Measurements from ENCODE around the gene DDRGK1.

Gene DDRGK1

GRCh38 chr20:3224681-3225421 is 20.4 kb upstream of the DDRGK1 start:
- H3K36me3 ChIP-seq (ENCODE audit: control insufficient read depth, low read length) = peaks cover 31% of the 10 kb centered on the region
- TF ChIP-seq EZH2phosphoT487 (IDR thresholded peaks at IDR 0.05; ENCODE audit: borderline replicate concordance, low read length) = no peak
- TF ChIP-seq, protein P1, sequence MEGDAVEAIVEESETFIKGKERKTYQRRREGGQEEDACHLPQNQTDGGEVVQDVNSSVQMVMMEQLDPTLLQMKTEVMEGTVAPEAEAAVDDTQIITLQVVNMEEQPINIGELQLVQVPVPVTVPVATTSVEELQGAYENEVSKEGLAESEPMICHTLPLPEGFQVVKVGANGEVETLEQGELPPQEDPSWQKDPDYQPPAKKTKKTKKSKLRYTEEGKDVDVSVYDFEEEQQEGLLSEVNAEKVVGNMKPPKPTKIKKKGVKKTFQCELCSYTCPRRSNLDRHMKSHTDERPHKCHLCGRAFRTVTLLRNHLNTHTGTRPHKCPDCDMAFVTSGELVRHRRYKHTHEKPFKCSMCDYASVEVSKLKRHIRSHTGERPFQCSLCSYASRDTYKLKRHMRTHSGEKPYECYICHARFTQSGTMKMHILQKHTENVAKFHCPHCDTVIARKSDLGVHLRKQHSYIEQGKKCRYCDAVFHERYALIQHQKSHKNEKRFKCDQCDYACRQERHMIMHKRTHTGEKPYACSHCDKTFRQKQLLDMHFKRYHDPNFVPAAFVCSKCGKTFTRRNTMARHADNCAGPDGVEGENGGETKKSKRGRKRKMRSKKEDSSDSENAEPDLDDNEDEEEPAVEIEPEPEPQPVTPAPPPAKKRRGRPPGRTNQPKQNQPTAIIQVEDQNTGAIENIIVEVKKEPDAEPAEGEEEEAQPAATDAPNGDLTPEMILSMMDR (IDR thresholded peaks at IDR 0.05; ENCODE audit: low read depth, low read length, poor library complexity, severe bottlenecking) = no peak
- peaks cover 15% of the 10 kb centered on the region for H3K4me1 ChIP-seq (ENCODE audit: control insufficient read depth, low read length)
- no peaks in the 10 kb centered on the region for H3K27me3 ChIP-seq (ENCODE audit: control insufficient read depth, low read length)
- no peak overlapping the region for H3K4me3 ChIP-seq (ENCODE audit: low read length)
- no peaks in the 10 kb centered on the region for H3K79me2 ChIP-seq (ENCODE audit: control insufficient read depth, low read length)
- H3F3A ChIP-seq (ENCODE audit: control insufficient read depth, insufficient read depth) = no peaks in the 10 kb centered on the region
- H3K9me2 ChIP-seq (replicated peaks; ENCODE audit: control insufficient read depth, low read length) = no peaks in the 10 kb centered on the region
- peaks cover 5% of the 10 kb centered on the region; the same call in 1 of the 2 replicates for H4K20me1 ChIP-seq (ENCODE audit: control insufficient read depth, insufficient read depth, low read depth, low read length)
- no peaks in the 10 kb centered on the region for H3K9me3 ChIP-seq (ENCODE audit: control insufficient read depth, insufficient read depth, low read length)
- H3K27ac ChIP-seq (ENCODE audit: low read depth, low read length) = no peak overlapping the region
- no peak overlapping the region for H3K4me2 ChIP-seq (ENCODE audit: low read length)

DNA sequence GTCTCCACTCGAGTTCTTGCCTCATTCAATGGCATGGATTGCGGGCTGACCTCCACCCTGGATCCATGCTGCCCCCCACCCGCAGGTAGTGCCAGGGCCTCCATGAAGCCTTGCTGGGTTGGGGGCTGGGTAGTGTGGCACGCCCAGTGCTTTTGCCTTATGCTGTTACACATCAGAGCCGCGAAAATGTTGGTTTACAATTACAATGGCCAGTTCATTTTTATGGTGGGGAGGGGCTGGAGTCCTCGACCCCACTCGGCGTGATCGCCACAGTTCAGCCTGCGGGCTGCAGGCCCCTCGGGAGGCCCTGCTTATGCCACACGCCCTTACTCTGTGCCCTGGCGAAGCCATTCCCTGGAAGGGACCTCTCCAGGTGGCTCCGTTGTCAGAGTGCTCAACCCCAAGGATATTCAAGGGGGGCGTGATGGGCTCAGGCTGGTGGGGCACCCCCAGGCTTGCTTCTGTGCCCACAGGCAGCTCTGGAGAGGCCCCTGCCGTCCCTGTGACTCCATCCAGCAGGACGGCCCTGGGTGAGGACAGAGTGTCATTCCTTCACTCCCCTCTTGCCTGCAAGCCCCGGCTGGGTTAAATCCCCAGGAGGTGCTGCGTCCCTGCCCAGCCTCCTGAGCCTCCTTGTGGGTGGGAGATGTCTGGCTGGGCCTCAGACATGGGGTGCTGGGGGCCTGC is 19.7 kb upstream of the DDRGK1 start:
- H3K4me1 ChIP-seq (ENCODE audit: control insufficient read depth, low read length) = peaks cover 15% of the 10 kb centered on the region
- H3K4me2 ChIP-seq (ENCODE audit: low read length) = no peak overlapping the region
- peaks cover 5% of the 10 kb centered on the region; the same call in 1 of the 2 replicates for H4K20me1 ChIP-seq (ENCODE audit: control insufficient read depth, insufficient read depth, low read depth, low read length)
- no peaks in the 10 kb centered on the region for H3F3A ChIP-seq (ENCODE audit: control insufficient read depth, insufficient read depth)
- no peaks in the 10 kb centered on the region for H3K27me3 ChIP-seq (ENCODE audit: control insufficient read depth, low read length)
- no peaks in the 10 kb centered on the region for H3K9me2 ChIP-seq (replicated peaks; ENCODE audit: control insufficient read depth, low read length)
- no peaks in the 10 kb centered on the region for H3K79me2 ChIP-seq (ENCODE audit: control insufficient read depth, low read length)
- no peak overlapping the region for H3K27ac ChIP-seq (ENCODE audit: low read depth, low read length)
- H3K36me3 ChIP-seq (ENCODE audit: control insufficient read depth, low read length) = peaks cover 31% of the 10 kb centered on the region
- H3K4me3 ChIP-seq (ENCODE audit: low read length) = no peak overlapping the region
- no peaks in the 10 kb centered on the region for H3K9me3 ChIP-seq (ENCODE audit: control insufficient read depth, insufficient read depth, low read length)
- TF ChIP-seq, protein P1 (IDR thresholded peaks at IDR 0.05; ENCODE audit: low read depth, low read length, poor library complexity, severe bottlenecking) = no peak
- no peak for TF ChIP-seq EZH2phosphoT487 (IDR thresholded peaks at IDR 0.05; ENCODE audit: borderline replicate concordance, low read length)

- H4K20me1 ChIP-seq (ENCODE audit: control insufficient read depth, insufficient read depth, low read depth, low read length) = peaks cover 5% of the 10 kb centered on the region; the same call in 1 of the 2 replicates
- no peak overlapping the region for H3K27ac ChIP-seq (ENCODE audit: low read depth, low read length)
- H3K27me3 ChIP-seq (ENCODE audit: control insufficient read depth, low read length) = no peaks in the 10 kb centered on the region
- H3K36me3 ChIP-seq (ENCODE audit: control insufficient read depth, low read length) = peaks cover 32% of the 10 kb centered on the region
- H3K4me1 ChIP-seq (ENCODE audit: control insufficient read depth, low read length) = peaks cover 15% of the 10 kb centered on the region
- H3F3A ChIP-seq (ENCODE audit: control insufficient read depth, insufficient read depth) = no peaks in the 10 kb centered on the region
- no peak overlapping the region for H3K4me3 ChIP-seq (ENCODE audit: low read length)
- H3K9me2 ChIP-seq (replicated peaks; ENCODE audit: control insufficient read depth, low read length) = no peaks in the 10 kb centered on the region
- H3K4me2 ChIP-seq (ENCODE audit: low read length) = no peak overlapping the region
- H3K79me2 ChIP-seq (ENCODE audit: control insufficient read depth, low read length) = no peaks in the 10 kb centered on the region
- H3K9me3 ChIP-seq (ENCODE audit: control insufficient read depth, insufficient read depth, low read length) = no peaks in the 10 kb centered on the region
- TF ChIP-seq, protein P1 (IDR thresholded peaks at IDR 0.05; ENCODE audit: low read depth, low read length, poor library complexity, severe bottlenecking) = no peak
- TF ChIP-seq EZH2phosphoT487 (IDR thresholded peaks at IDR 0.05; ENCODE audit: borderline replicate concordance, low read length) = no peak
Observed at GRCh38 chr20:3223651-3223993, 19.1 kb upstream of the DDRGK1 start.
